HG03064 (cell line): Measurements from ENCODE around the gene PIH1D1.

Source experiments
- ATAC-seq: cut with Tn5 transposase; IDR thresholded peaks from one replicate; pipeline ENCODE4 v1.9.1; 2021; ENCODE audit warnings: low read depth; ENCODE audit not compliant: unreplicated experiment

The PIH1D1 gene

DNA sequence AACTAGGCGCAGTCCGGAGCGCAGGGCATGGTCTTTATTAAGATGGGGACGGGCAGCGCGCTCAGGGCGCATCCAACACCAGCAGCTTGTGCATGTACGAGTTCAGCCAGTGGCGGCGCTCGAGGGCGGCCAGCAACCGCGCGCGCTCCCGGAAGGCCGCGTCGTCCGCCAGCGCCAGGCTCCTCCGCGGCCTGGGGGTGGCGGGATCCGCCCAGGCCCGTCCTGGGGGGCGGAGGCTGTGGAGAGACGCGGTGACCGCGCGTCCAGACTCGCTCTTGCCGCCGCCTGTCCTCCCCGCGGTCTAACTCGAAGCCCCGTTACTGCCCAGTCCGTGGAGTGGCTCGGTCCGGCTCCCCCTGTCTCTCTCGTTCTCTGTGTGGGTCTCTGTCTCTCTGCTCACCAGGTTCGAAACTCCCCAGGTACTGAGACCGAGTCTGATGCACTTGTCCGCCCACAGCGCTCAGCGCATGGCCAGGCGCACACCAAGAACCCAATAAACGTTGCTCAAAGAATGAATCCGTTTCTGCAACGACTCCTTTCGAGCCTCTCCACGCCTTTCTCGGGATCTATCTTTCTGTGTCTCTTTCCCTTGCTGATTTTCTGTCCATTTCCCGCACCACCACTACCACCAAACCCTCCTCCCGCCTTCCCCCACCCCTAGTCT, 29.1 kb downstream of the PIH1D1 start:
- ATAC-seq, result no peak

DNA sequence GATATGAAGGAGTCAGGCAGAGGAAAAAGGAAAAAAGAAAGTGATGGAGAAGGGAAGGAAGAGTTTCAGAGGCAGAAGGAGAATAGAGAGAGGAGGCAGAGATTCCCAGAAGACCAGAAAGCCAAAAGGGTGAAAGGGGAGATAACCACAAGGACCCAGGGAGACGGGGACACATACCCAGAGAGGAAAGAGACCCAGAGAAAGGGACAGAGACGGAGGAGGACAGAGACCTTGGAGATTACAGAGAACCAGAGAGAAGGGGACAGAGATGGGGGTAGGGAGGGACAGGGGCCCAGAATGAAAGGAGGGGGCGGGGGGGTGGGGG, 29.8 kb downstream of the PIH1D1 start:
- ATAC-seq, result no peak

DNA sequence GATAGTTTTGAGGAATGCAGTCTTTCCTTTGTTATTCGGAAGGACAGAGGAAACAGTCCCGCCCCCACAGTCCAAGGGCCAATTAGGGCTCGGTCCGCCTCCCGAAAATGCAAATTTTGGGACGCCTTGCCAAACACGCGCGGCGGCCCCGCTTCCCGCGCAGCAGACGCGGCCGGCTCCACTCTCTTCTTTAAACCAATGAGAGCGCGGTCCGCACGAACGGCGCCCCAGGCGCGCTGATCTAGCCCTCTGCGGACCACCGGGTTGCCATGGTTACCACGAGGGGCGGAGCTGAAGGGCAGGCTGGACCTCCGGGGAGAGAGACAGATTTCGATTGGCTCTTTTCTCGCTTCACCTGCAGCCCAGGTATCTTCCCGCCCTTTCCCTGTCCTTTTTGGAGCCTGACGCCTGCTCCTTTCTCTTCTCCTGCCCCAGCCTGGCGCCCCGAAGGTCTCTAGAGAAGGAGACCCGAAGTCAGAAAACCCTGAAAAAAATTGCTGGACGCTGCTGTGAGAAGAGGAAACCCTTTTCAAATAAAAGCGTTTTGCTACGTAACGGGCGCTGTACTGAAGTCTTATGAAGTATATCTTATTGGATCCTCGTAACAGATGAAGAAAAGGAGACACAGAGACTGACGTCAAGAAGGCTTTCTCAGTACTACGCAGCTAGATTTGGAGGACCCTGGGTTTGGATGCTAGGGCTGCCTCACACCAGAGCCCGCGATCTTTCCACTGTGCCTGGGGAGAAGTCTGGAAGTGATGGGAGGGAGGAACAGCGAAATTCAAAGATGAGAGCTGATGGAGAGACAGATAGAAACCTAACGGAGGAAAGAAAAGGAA, 30.4 kb downstream of the PIH1D1 start:
- ATAC-seq, result no peak

DNA sequence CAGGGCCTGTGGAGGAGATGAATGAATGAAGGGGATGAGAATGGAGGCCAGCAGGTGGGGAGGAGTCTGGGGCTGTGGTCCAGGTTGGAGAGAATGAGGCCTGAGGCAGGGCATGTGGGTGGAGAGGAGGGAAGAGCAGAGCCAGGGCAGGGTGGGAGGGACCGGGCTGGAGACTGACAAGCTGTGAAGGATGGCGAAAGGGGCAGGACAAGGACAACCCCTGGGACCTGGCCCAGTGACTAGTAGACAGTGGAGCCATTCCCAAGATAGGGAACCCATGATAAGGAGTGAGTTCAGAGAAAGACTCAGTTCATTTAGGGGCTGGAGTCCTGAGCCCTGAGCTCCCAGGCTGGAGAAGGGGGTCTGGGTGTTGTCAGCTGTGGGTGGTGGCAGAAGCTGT, 31.4 kb downstream of the PIH1D1 start:
- ATAC-seq, result no peak

DNA sequence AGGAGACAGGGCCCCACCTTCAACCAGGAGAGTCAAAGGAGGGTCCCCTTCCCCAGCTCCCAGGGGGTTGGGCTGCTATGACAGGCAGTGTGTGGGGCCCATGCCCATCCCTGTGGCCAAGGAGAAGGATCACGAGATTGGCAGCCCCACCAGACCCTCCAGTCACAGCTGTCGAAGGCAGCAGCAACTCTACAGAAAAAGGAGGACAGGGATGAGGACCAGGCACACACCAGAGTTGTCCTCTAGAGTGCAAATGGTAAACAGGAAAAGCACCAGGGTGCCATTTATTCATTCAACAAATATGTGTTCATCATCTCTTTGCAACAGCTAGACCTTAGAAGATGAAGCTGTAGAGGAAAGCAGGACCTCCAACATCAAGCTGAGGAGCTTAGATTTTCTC, 32.4 kb downstream of the PIH1D1 start:
- no peak for ATAC-seq

DNA sequence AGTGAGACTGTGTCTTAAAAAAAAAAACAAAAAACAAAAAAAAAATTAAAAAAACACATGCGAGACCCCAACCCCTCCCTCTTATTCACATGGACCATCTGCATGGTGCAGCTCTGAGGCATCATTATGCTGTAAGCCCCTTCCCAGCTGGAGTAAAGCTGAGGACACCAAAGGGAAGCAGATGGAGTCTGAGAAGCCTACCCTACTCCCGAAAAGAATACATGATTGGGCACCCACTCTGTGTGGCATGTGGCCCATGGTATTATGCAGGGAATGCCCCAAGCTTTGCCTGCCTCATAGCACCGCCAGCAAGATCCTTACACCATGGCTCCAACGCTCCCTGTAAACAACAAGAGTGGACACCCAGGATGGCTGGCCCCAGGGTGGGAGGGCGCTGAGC, 33.1 kb downstream of the PIH1D1 start:
- ATAC-seq, result no peak

DNA sequence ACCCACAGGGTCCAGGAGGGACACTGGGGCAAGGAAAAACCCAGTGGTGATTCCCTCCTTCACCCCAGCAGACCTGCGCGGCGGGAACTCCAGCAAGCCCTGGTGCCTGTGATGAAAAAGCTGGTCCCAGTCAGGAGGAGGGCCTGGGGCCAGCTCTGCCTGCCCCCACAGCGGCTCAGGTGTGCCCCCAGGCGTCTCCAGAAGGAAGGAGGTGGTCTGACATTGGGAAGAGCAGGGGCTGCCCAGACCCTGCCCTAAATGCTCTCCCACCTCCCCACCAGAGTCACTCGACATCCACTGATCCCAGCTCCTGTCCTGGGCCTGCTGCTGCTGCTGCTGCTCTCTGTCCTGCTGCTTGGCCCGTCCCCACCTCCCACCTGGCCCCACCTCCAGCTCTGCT, 34.5 kb downstream of the PIH1D1 start:
- no peak for ATAC-seq

DNA sequence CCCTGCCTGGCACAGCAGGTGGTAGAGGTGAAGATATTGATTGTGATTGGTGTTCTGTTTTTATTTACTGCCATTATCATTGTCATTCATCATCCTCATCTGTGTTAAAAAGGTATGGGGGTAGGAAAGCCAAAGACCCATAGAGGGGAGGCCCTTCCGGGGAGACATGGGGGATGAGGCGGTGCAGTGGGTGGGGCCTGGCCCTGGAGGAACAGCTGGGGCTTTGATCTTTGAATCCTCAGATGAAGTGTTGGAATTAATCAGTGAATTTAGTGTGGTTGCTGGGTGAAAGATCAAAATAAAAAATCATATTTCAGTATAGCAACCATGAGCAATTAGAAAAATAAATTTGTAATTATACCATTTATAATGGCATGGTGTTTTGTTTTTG, 35.8 kb downstream of the PIH1D1 start:
- ATAC-seq, result no peak

DNA sequence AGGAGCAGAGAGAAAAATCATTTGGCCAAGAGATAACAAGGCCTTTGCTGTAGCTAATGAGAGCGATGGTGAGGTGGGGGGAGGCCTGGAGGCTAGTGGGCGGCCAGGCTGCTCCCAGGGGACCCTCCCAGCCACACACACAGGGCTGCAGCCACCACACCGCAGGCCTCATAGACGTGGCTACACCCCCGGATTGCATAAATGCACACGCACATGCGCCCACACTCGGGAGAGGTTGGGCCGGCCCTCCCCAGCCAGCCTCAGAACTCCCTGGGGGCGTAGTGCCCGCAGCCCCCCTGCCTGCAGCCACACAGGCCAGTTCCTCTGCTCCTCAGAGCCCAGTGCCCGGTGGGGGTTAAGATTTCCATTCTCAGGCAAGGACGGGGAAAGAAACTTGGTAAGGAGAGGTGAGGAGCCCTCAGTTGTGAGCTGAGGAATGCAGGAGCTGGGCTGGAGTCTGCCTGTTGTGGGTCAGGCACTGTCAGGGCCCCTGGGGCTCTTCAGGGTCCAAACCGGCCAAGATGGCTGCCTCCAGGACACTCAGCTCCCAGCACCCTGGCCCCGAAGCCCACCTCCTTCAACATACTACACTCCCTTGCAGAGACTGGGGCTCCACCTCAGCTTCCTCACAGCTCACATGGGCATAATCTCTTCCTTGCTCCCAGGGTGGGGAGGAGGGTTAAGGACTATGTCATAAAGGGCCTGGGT, 36.4 kb downstream of the PIH1D1 start:
- no peak for ATAC-seq

DNA sequence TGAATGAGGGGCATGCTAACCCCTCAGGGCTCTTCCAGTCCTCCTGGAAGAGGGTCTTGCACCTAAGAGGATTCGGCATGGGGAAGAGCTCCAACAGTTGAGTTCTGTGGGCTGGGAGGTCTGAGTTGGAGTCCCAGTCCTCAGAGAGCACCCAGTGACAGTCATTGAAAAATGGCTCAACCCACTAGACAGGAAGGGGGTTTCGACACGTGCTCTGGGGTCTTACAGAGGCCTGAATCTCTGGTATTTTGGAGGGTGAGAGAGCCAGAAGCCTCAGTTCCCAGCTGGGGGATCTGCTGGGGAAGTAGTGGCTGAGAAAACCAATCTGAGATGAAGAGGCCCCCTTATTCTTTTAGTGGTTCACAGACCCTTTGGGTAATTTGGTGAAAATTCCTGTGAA, 37.4 kb downstream of the PIH1D1 start:
- ATAC-seq, result no peak

DNA sequence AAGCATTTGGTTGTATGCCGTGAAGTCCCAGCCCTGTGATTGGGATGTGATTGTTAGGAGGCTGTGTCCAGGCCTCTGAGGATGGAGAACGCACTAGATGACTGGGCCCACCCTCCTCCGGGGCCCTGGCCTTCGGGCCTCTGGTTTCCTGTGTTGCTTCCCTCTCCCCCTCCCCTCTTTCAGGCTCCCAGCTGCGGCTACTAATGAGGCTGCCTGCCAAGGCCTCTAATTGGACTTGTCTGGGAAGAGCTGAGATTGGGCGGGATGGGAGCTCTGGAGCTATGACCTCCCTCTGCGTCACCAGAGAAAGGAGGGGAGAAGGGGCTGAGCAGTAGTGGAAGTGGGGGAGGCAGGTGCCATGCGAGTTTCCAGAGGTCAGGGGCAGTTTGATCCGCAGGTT, 38.3 kb downstream of the PIH1D1 start:
- no peak for ATAC-seq

DNA sequence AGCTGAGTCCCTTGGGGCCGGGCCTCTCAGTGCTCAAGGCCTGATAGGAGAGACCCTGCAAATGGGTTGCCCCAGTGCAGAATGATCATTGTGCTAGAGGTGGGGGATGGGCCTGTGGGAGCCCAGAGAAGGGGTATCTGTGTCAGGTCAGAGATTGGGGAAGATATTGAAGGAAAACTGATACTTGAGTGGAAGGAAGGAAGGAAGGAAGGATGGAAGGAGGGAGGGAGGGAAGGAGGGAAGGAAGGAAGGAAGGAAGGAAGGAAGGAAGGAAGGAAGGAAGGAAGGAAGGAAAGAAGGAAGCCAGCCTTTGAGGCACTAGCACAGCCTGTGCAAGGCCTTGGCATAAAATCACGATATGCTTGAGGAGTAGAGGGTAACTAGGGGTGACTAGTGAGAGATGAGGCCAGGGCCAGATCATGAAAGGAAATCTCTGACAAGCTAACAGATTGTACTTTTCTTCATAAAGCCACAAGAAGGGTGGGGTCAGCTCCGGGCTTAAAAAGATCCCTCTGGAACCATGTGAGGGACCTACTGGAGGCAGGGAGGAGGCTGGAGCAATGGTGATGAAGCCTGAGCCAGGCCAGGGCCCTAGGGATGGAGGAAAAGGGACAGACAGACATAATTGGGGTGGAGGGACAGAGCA, 39.8 kb downstream of the PIH1D1 start:
- no peak for ATAC-seq

DNA sequence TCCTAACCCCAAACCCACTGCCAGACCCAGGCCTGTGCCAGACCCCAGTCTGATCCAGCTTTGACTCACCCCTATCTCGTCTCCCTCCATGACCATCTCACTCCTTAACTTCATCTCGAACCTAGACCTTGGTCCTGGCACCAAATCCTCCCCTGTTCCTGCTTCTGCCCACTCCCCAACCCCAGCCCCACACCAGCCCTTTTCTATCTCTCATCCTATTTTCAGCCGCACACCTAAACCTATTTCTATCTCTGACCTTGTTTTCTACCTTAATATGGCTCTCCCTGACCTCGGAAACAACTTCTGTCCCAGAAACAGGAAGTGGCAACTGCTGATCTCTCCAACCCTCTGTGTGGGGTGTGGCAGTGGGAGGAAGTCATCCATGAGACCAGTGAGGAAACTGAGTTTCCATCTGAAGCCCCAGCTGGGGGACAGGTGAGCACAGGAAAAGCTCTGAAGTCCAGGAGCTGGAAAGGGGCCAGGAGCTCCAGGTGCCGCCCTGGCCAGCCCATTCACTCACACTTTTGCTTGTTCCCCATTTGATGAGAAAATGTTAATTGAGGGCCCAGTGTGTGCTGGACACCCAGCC, 42.1 kb downstream of the PIH1D1 start:
- ATAC-seq, result no peak

DNA sequence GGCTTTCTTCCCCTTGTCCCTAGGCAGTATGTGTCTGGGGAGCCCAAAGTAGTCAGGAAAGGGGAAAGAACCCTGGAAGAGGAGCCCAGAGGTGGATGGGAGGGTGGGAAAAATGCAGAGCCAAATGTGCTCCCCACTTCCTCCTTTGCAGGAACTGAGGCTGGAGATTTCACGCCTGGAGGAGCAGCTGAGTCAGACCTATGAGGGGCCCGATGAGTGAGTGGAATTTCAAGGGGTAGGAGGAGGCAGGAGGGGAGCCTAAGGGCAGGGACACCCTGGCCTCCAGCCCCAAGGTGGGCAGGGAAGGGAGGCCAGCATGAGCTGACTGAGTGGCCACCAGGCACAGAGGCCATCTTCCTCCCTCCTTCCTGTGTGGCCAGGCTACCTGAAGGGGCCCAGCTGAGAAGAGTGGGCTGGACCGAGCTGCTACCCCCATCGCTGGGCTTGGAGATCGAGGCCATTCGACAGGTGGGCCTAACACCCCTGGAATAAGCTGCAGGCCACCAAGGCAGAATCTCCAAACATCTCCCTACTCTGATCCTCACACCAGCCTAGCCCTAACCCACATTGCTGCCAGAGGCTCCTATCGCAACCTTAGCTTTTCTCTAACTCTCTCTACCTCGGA, 42.7 kb downstream of the PIH1D1 start:
- ATAC-seq, result no peak

DNA sequence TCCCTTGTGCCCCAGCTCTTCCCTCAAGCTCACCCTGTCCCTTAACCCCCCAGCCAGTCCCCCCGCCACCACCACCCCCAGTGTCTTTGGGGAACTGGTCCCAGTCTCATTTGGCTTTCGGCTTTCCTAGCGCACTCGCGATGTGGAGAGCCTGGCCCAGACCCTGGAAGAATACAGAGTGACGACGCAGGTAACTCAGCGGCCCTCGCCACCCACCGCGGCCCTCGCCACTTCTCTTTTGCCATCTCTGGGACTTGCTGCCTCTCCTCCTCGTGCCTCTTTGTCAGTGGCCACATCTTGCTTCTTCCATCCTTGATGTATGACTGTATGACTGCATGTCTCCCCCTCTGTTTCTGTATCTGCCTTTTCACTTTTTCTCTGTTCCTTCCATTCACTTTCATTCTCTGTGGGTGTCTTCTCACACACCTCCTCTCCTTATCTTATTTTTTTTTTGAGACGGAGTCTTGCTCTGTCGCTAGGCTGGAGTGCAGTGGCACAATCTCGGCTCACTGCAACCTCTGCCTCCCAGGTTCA, 44.1 kb downstream of the PIH1D1 start:
- no peak for ATAC-seq

DNA sequence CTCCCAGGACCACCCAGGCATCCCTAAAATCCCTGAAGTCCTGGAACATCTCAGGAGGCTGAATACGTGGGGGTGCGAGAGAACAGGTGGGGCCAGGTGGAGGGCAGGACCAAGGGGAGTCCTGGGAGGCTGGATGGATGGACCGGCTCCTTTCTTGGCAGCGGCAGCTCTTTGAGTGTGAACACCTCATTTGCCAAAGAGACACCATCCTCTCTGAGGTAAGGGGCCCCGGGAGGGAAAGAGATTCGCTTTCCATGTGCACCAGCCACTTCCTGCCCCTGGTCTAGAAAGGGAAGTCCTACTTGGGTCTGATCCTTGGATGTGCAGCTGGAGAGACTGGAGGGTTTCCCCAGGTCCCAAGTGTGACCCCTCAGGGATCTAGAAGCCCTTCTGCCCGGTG, 44.5 kb downstream of the PIH1D1 start:
- no peak for ATAC-seq

DNA sequence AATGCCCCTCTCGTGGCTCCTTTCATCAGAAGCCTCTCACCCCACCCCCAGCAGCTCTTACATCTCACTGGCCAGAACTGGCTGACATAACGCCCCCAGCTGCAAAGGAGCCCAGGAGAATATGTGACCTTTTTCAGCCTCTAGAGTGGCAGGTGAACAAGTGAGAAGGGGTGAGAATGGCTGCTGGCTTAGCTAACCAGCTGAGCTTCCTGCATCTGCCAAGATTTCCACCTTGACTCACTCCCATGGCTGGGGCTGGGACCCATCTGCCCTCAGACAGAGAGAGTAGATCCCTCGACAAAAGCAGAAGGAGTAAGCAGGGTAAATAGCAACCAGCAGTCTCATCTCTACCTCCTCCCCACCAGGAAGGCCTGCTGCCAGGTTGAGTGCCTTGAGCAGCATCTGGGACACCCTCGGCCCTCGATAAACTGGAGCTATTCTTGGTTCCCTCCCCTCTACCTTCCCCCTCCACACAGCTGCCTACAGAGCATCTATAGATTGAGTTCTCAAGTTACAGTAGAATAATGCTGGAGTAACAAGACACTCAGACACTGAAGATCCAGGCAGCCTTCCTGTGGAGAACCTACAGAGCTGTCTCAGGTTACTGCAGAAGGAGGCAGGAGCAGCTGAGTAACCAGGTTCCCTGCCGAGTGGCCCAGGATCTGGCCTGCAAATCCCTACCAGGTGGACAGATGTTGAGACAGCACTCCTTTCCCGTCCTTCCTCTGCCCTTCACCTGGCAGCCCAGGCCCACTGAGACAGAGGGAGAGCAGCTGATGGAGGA, 48.0 kb downstream of the PIH1D1 start:
- no peak for ATAC-seq

DNA sequence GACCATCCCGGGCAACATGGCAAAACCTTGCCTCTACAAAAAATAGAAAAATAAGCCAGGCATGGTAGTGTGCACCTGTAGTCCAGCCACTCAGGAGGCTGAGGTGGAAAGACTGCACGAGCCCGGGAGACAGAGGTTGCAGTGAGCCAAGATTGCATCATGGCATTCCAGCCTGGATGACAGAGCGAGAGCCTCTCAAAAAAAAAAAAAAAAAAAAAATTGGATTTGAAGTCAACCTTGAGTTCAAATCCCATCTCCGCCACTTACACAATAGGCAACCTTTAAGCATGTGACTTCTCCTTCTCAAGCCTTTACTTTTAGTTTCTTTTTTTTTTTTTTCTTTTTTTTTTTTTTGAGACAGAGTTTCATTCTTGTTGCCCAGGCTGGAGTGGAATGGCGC, 51.6 kb downstream of the PIH1D1 start:
- no peak for ATAC-seq

DNA sequence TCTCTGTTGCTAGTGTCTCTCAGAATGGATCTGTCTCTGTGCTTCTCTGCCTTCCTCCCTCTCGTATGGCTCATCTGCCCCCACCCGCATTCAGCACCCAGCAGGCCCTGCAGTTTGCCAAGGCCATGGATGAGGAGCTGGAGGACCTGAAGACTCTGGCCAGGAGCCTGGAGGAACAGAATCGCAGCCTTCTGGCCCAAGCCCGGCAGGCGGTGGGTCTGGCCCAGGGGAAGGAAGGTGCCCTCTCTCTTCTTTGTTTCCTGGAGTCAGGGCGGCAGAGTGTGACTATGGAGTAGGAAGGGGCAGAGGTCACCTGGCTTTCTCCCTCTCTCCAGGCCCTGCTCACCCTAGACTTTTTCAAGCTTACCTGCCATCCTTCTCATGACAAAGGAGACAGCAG, 52.7 kb downstream of the PIH1D1 start:
- ATAC-seq, result no peak
